H9 (cell line): Measurements from ENCODE around the gene DCUN1D2. TPM values are rescaled to one million over a fixed set of nuclear protein-coding genes. Genes with fewer than 3 reads are reported as not detected.

Source experiments
- DNase-seq: peaks from one replicate; pipeline ENCODE4 v3.0.0-alpha.2; 2017
- H2AFZ ChIP-seq: one replicate; pipeline ENCODE4 v1.6.1; 2013; ENCODE audit warnings: mild to moderate bottlenecking, low read length, control low read depth, moderate library complexity
- H2AK5ac ChIP-seq: 2 replicates; pipeline ENCODE4 v1.6.1; 2013; ENCODE audit warnings: low read length, control low read depth, mixed read lengths; ENCODE audit not compliant: insufficient read length
- H2BK120ac ChIP-seq: one replicate; pipeline ENCODE4 v1.6.1; 2013; ENCODE audit warnings: low read depth, mild to moderate bottlenecking, low read length, control low read depth, inconsistent platforms; ENCODE audit not compliant: poor library complexity, severe bottlenecking
- H2BK12ac ChIP-seq: 2 replicates; pipeline ENCODE4 v1.6.1; 2013; ENCODE audit warnings: low read length, control low read depth, mixed read lengths, low read depth; ENCODE audit not compliant: insufficient read length
- H2BK15ac ChIP-seq: 2 replicates; pipeline ENCODE4 v1.6.1; 2013; ENCODE audit warnings: low read depth, low read length, control low read depth
- H2BK20ac ChIP-seq: one replicate; pipeline ENCODE4 v1.6.1; 2013; ENCODE audit warnings: low read depth, mild to moderate bottlenecking, low read length, control low read depth, inconsistent platforms; ENCODE audit not compliant: poor library complexity, severe bottlenecking
- H2BK5ac ChIP-seq: 2 replicates; pipeline ENCODE4 v1.6.1; 2013; ENCODE audit warnings: low read length, control low read depth, mixed read lengths; ENCODE audit not compliant: insufficient read length
- H3K14ac ChIP-seq: 2 replicates; pipeline ENCODE4 v1.6.1; 2013; ENCODE audit warnings: low read length, control low read depth; ENCODE audit not compliant: insufficient read depth
- H3K18ac ChIP-seq: 2 replicates; pipeline ENCODE4 v1.6.1; 2013; ENCODE audit warnings: low read depth, mild to moderate bottlenecking, mixed read lengths, low read length, control low read depth; ENCODE audit not compliant: insufficient read length
- H3K23ac ChIP-seq: 2 replicates; pipeline ENCODE4 v1.6.1; 2013; ENCODE audit warnings: low read length, control low read depth, mixed read lengths, low read depth; ENCODE audit not compliant: insufficient read length
- H3K23me2 ChIP-seq: 2 replicates; pipeline ENCODE4 v1.6.1; 2013; ENCODE audit warnings: low read depth, mild to moderate bottlenecking, mixed read lengths, low read length, control low read depth; ENCODE audit not compliant: insufficient read length, poor library complexity, severe bottlenecking
- H3K27ac ChIP-seq: 2 replicates; pipeline ENCODE4 v1.5.1; 2013; ENCODE audit warnings: low read length, control low read depth, mixed read lengths, low read depth; ENCODE audit not compliant: insufficient read length
- H3K27me3 ChIP-seq: 2 replicates; pipeline ENCODE4 v1.6.1; 2013; ENCODE audit warnings: low read length, control low read depth, inconsistent platforms; ENCODE audit not compliant: insufficient read depth
- H3K4ac ChIP-seq: 2 replicates; pipeline ENCODE4 v1.6.1; 2013; ENCODE audit warnings: low read depth, mild to moderate bottlenecking, control low read depth, inconsistent platforms, low read length, moderate library complexity
- H3K4me1 ChIP-seq: 2 replicates; pipeline ENCODE4 v1.6.1; 2013; ENCODE audit warnings: low read length, control low read depth, inconsistent platforms; ENCODE audit not compliant: insufficient read depth
- H3K4me2 ChIP-seq: 2 replicates; pipeline ENCODE4 v1.6.1; 2013; ENCODE audit warnings: low read length, control low read depth, mixed read lengths; ENCODE audit not compliant: insufficient read length, insufficient read depth
- H3K56ac ChIP-seq: 2 replicates; pipeline ENCODE4 v1.6.1; 2013; ENCODE audit warnings: low read depth, mild to moderate bottlenecking, mixed read lengths, low read length, control low read depth; ENCODE audit not compliant: insufficient read length
- H3K79me1 ChIP-seq: 2 replicates; pipeline ENCODE4 v1.6.1; 2013; ENCODE audit warnings: low read depth, mild to moderate bottlenecking, moderate library complexity, low read length, control low read depth, inconsistent platforms; ENCODE audit not compliant: insufficient read depth, poor library complexity, severe bottlenecking
- H3K79me2 ChIP-seq: 2 replicates; pipeline ENCODE4 v1.6.1; 2013; ENCODE audit warnings: low read length, control low read depth, inconsistent platforms; ENCODE audit not compliant: insufficient read depth
- H3K9ac ChIP-seq: 2 replicates; pipeline ENCODE4 v1.6.1; 2013; ENCODE audit warnings: low read length, control low read depth, mixed read lengths; ENCODE audit not compliant: insufficient read length; ENCODE audit errors: extremely low read depth
- H3K9me3 ChIP-seq: one replicate; pipeline ENCODE4 v1.6.1; 2013; ENCODE audit warnings: low read depth, low read length, inconsistent platforms; ENCODE audit not compliant: control insufficient read depth
- H3T11ph ChIP-seq: one replicate; pipeline ENCODE4 v1.6.1; 2013; ENCODE audit warnings: mild to moderate bottlenecking, low read length, control low read depth, inconsistent platforms
- H4K20me1 ChIP-seq: one replicate; pipeline ENCODE4 v1.6.1; 2013; ENCODE audit not compliant: control insufficient read depth, insufficient read length, insufficient read depth
- H4K5ac ChIP-seq: 2 replicates; pipeline ENCODE4 v1.6.1; 2013; ENCODE audit warnings: low read depth, mild to moderate bottlenecking, mixed read lengths, low read length, control low read depth; ENCODE audit not compliant: insufficient read length
- H4K8ac ChIP-seq: replicated peaks from 2 replicates; pipeline ENCODE4 v1.6.1; 2013; ENCODE audit warnings: low read length, control low read depth, mixed read lengths, low read depth; ENCODE audit not compliant: insufficient read length
- H4K91ac ChIP-seq: 2 replicates; pipeline ENCODE4 v1.6.1; 2013; ENCODE audit warnings: low read depth, mild to moderate bottlenecking, moderate library complexity, mixed read lengths, low read length, control low read depth; ENCODE audit not compliant: insufficient read length
- H3K27ac Mint-ChIP-seq, 3 experiments: 2 replicates in 2 of 3; 3 replicates in 1 of 3; pipeline ENCODE4 v1.8.0; 2020 to 2021; ENCODE audit warnings: mixed read lengths in 3 of 3, mild to moderate bottlenecking in 1 of 3, moderate library complexity in 1 of 3
- H3K27me3 Mint-ChIP-seq: 2 replicates; pipeline ENCODE4 v1.8.0; 2021; ENCODE audit warnings: low read depth, mild to moderate bottlenecking, moderate library complexity, mixed read lengths
- H3K36me3 Mint-ChIP-seq, 3 experiments: 2 replicates in 2 of 3; 3 replicates in 1 of 3; pipeline ENCODE4 v1.8.0; 2020 to 2021; ENCODE audit warnings: low read depth in 3 of 3, mixed read lengths in 3 of 3; ENCODE audit not compliant: insufficient read depth in 1 of 3
- H3K4me1 Mint-ChIP-seq, 2 experiments: 2 replicates each; pipeline ENCODE4 v1.8.0; 2020; ENCODE audit warnings: mixed read lengths in 2 of 2
- H3K4me3 Mint-ChIP-seq, 2 experiments: 2 replicates in 1 of 2; 3 replicates in 1 of 2; pipeline ENCODE4 v1.8.0; 2020 to 2021; ENCODE audit warnings: mild to moderate bottlenecking in 2 of 2, mixed read lengths in 2 of 2, moderate library complexity in 1 of 2
- H3K9me3 Mint-ChIP-seq, 2 experiments: 2 replicates in 1 of 2; 3 replicates in 1 of 2; pipeline ENCODE4 v1.8.0; 2020; ENCODE audit warnings: mild to moderate bottlenecking in 2 of 2, mixed read lengths in 2 of 2, moderate library complexity in 1 of 2
- CTCF ChIP-seq: fragments of 200-600 bp; sonication (generic); conservative IDR thresholded peaks from 3 replicates; pipeline ENCODE4 v1.8.0; 2021; ENCODE audit warnings: antibody characterized with exemption, mild to moderate bottlenecking
- WGBS: extraction: QIAGEN DNeasy Blood & Tissue Kit; methylation state at CpG from one replicate; pipeline ENCODE4 v1.1.7; 2013; ENCODE audit warnings: missing lambda C conversion rate, low lambda C conversion rate, mixed read lengths; ENCODE audit not compliant: insufficient read length; ENCODE audit errors: extremely low coverage; 5-methylcytosine and 5-hydroxymethylcytosine counted together
- total RNA-seq: library from RNA; stranded (reverse); gene quantifications from 2 replicates; pipeline ENCODE4 v1.2.1, GENCODE V29; 2021

The DCUN1D2 gene
- total RNA-seq, 1 experiment from 2014 or later = 36.8 TPM

GRCh38 chr13:113474179-113474578 lies 16.3 kb downstream of the DCUN1D2 start:
- no peak overlapping the region for H3K56ac ChIP-seq
- no peak overlapping the region for H3K27ac ChIP-seq
- no peak overlapping the region for H4K91ac ChIP-seq
- no peak overlapping the region for H3K23ac ChIP-seq
- no peaks in the 10 kb centered on the region for H3K79me2 ChIP-seq
- H2BK120ac ChIP-seq = no peak overlapping the region
- H3K23me2 ChIP-seq = peaks cover 2% of the 10 kb centered on the region
- Mint-ChIP-seq H3K27me3 (no peaks in the 10 kb centered on the region), H3K4me3 (no peak overlapping the region), H3K9me3 (no peaks in the 10 kb centered on the region; a peak in 1 of 5 replicates), H3K36me3 (peaks cover 13 to 79% (median 70%) of the 10 kb centered on the region in 3 experiments), H3K27ac (peak overlapping the region in 2 of 3 experiments; percentile 42 to 66; a peak in 2 of 7 replicates), H3K4me1 (peaks cover 4 to 23% of the 10 kb centered on the region in 2 experiments)
- no peak overlapping the region for H3K14ac ChIP-seq
- no peak overlapping the region for H3K4me2 ChIP-seq
- no peak overlapping the region for H4K5ac ChIP-seq
- no peak for DNase-seq
- H3T11ph ChIP-seq = no peak overlapping the region
- no peak overlapping the region for H2BK20ac ChIP-seq
- H3K4me1 ChIP-seq = no peaks in the 10 kb centered on the region
- H2AFZ ChIP-seq = no peak overlapping the region
- TF ChIP-seq CTCF = no peak
- no peak overlapping the region for H3K4ac ChIP-seq
- no peaks in the 10 kb centered on the region for H3K79me1 ChIP-seq
- no peaks in the 10 kb centered on the region for H4K20me1 ChIP-seq
- H2BK12ac ChIP-seq = no peak overlapping the region
- no peak overlapping the region for H2AK5ac ChIP-seq
- no peak overlapping the region for H3K9ac ChIP-seq
- no peaks in the 10 kb centered on the region for H3K9me3 ChIP-seq
- no peak overlapping the region for H2BK5ac ChIP-seq
- H3K27me3 ChIP-seq = no peaks in the 10 kb centered on the region
- no peak overlapping the region for H2BK15ac ChIP-seq
- H3K18ac ChIP-seq = no peak overlapping the region
- no CpG with 5 or more reads among the region's 10 CpGs for WGBS
- H4K8ac ChIP-seq = no peak overlapping the region
